Activated gamma-delta T cell treated with anti-CD3 and anti-CD28 coated beads, Interleukin-2, amount 50 U/mL, for 16 hours (primary cell): ENCODE results near the gene CHAMP1.
"Not testable (repeated sequence)": the region's sequence is repeated elsewhere in the genome, so short reads cannot be mapped to it uniquely, and the experiment has no call there.

Experiments used
- DNase-seq: peaks from one replicate; pipeline ENCODE4 v3.0.0-alpha.2; 2020; ENCODE audit warnings: low read depth

The CHAMP1 gene

DNA sequence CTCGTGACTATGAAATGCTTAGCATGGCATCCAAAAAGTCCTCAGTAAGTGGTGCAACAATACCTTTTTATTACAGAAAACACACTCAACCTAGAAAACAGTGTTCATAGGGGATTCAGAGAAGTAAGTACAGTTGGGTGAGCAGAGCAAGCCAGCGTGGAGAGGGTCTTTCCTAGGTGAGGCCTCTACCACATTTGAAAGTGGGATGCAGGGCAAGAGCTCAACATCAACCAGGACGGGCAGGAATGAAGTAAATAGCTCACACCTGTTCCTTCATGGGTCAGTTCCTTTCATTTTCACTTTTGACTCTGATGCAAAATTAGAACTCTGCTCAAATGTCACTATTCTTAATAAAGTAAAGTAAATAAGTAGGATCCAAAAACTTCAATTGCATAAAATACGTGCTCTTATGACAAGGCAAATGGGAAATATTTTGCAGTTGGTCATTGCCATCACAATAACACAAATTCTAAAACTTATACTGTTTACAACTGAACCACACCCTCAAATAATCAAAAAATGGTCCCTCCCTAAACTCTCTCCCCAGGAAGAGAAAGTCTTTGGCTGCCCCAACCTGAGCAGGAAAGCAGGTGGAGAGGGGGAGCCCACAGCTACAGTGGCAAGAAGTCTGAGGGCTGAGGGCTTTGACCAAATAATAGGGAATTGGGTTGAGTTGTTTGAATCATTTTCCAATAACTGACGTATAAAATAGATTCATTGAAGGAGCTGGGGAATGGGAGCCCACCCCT lies 20.2 kb downstream of the CHAMP1 start:
- no peak for DNase-seq

DNA sequence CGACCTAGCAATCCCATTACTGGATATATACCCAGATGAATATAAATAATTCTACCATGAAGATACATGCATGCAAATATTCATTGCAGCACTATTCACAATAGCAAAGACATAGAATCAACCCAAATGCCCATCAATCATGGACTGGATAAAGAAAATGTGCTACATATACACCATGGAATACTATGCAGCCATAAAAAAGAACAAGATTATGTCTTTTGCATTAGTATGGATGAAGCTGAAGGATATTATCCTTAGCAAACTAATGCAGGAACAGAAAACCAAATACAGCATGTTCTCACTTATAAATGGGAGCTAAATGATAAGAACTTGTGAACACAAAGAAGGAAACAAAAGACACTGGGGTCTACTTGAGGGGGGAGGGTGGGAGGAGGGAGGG lies 22.2 kb downstream of the CHAMP1 start:
- not testable (repeated sequence) for DNase-seq

DNA sequence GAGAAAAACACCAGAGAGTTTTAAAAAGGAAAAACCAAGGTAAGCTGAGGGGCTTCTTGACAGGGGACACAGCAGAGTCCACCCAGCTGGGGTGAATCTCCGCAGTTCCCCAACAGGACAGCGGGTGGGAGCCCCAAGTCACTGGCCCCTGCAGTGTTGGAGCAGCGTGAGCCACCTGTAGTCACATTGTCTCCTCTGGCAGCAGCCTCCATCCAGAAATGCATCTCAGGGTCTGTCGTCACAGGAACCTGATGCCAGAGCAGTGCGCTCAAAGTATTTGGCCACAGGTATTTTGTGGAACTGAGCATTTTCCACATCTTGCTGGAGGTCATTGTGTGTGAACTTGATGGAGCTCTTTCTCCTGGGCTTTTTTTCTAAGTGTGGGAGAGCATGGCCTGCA lies 24.7 kb downstream of the CHAMP1 start:
- DNase-seq: no peak

DNA sequence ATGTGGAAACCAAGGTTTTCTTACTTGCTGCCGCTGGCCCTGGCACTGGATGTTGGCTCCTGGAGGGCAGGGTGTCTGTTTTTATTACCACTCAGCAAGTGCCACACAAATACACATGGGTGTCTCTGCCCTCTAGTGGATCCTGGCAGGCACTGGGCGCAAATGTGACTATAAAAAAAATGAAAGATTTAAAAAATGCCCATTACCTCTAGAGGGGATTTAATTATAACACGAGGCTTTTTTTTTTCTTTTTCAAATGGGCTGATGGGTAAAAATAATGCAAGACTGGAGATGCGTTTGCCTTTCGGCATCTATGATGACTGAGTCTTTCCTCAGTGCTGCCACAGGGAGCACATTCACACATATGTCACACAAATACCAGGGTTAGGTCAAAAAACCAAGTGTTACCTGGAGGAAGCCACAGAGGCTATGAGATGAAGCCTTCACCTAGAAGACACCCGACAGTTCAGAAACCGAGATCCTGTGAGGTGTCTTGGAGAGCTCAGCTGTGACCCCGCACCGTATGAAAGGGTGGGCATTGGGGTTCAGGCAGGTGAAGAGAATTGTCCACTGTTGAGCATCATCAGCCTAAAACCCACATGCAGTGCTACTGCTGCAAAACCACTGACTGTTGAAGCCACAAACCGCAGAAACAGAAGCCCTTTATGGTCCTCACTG lies 25.7 kb downstream of the CHAMP1 start:
- DNase-seq: peak; percentile 25

- no peak for DNase-seq
Measured at GRCh38 chr13:114341003-114341777, 26.9 kb downstream of the CHAMP1 start.

DNA sequence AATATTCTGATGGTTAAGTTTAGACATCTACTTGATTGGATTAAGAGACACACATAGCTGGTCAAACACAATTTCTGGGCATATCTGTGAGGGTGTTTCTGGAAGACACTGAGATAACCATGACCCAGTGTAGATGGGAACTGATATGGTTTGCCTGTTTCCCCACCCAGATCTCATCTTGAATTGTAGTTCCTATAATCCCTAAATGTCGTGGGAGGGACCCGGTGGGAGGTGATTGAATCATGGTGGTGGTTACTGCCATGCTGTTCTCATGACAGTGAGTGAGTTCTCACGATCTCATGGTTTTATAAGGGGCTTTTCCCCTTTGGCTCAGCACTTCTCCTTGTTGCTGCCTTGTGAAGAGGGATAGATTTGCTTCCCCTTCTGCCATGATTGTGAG lies 33.0 kb downstream of the CHAMP1 start:
- not testable (repeated sequence) for DNase-seq

DNA sequence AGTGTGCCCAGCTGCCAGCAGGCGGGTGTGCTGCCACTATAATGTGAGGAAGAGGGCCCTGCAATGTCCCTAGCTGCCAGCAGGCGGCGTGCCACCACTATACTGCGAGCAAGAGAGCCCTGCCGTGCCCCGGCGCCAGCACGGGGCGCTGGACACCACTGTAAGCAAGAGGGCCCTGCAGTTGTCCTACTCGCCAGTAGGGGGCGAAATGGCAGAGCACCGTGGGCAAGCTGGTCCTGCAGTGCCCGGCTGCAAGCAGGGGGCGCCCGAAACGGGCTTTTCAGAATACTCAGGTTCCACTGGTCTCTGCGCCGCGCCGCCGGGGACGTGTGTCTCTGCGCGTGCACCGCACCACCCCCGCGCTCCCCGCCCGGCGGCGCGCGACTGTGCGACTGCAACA lies 38.5 kb downstream of the CHAMP1 start:
- DNase-seq: not testable (repeated sequence)

DNA sequence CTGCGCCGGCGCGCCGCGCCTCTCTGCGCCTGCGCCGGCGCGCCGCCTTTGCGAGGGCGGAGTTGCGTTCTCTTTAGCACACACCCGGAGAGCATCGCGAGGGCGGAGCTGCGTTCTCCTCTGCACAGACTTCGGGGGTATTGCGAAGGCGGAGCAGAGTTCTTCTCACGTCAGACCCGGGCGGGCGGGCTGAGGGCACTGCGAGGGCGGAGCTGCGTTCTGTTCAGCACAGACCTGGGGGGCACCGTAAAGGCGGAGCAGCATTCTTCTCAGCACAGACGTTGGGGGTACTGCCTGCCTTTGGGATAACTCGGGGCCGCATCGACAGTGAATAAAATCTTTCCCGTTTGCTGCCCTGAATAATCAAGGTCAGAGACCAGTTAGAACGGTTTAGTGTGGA lies 39.1 kb downstream of the CHAMP1 start:
- DNase-seq: not testable (repeated sequence)
